Measurements from ENCODE around the gene TSPAN5. TPM values are rescaled to one million over a fixed set of nuclear protein-coding genes. Genes with fewer than 3 reads are reported as not detected.
A peak's percentile ranks its signal among the peaks of the same experiment; 100 is the strongest.
"Not testable (repeated sequence)": the region's sequence is repeated elsewhere in the genome, so short reads cannot be mapped to it uniquely, and the experiment has no call there.

The TSPAN5 gene
- total RNA-seq, 2 donors from 2014 or later, result 1.3 to 2.0 TPM

GRCh38 chr4:98485816-98486345 is 172.5 kb downstream of the TSPAN5 start:
- intact Hi-C loops (cut with DNase I), result no loop called here
- DNase-seq (no peak), ATAC-seq (no peak)

GRCh38 chr4:98484031-98484430 is 174.4 kb downstream of the TSPAN5 start:
- no peak for DNase-seq
- ATAC-seq, result no peak
- intact Hi-C loops (cut with DNase I), result no loop called here

- intact Hi-C loops (cut with DNase I), result no loop called here
- ATAC-seq, result no peak
These were observed 175.3 kb downstream of the TSPAN5 start for GRCh38 chr4:98482847-98483806.

GRCh38 chr4:98482503-98482846 is 175.9 kb downstream of the TSPAN5 start:
- intact Hi-C loops (cut with DNase I), result no loop called here
- DNase-seq (no peak), ATAC-seq (no peak)

More at GRCh38 chr4:98482847-98483806, 175.3 kb downstream of the TSPAN5 start:
- DNase-seq, result no peak

- intact Hi-C loops (cut with DNase I), result no loop called here
- ATAC-seq (peak; percentile 55 to 58), DNase-seq (no peak)
These were observed 177.2 kb downstream of the TSPAN5 start for GRCh38 chr4:98481167-98481566.

- intact Hi-C loops (cut with DNase I), result no loop called here
- DNase-seq (no peak), ATAC-seq (no peak)
These were observed 177.9 kb downstream of the TSPAN5 start for GRCh38 chr4:98480535-98480934.

- not testable (repeated sequence) for ATAC-seq, DNase-seq
- intact Hi-C loops (cut with DNase I), result loop anchor here in 1 of 2 donors (10.0 kb wide), 1 partner anchor 185 kb away; no protein-coding TSS in a partner anchor
These were observed 178.8 kb downstream of the TSPAN5 start for GRCh38 chr4:98479590-98479989.

- ATAC-seq (no peak), DNase-seq (no peak)
- intact Hi-C loops (cut with DNase I), result loop anchor here in 1 of 2 donors (10.0 kb wide), 1 partner anchor 188 kb away; no protein-coding TSS in a partner anchor
These were observed 181.5 kb downstream of the TSPAN5 start for GRCh38 chr4:98476891-98477290.

GRCh38 chr4:98474408-98474844 is 184.0 kb downstream of the TSPAN5 start:
- intact Hi-C loops (cut with DNase I), result loop anchor here in 1 of 2 donors (10.0 kb wide), 1 partner anchor 190 kb away; no protein-coding TSS in a partner anchor
- no peak for ATAC-seq
- no peak for DNase-seq

- DNase-seq (no peak), ATAC-seq (no peak)
- intact Hi-C loops (cut with DNase I), result loop anchor here in 1 of 2 donors (10.0 kb wide), 1 partner anchor 192 kb away; no protein-coding TSS in a partner anchor
These were observed 185.4 kb downstream of the TSPAN5 start for GRCh38 chr4:98473046-98473445.

GRCh38 chr4:98470831-98471230 is 187.6 kb downstream of the TSPAN5 start:
- intact Hi-C loops (cut with DNase I), result loop anchor here in 1 of 2 donors (10.0 kb wide), 1 partner anchor 194 kb away; no protein-coding TSS in a partner anchor
- DNase-seq (no peak), ATAC-seq (no peak)

GRCh38 chr4:98470366-98470765 is 188.0 kb downstream of the TSPAN5 start:
- ATAC-seq (no peak), DNase-seq (no peak)
- intact Hi-C loops (cut with DNase I), result loop anchor here in 1 of 2 donors (10.0 kb wide), 1 partner anchor 194 kb away; no protein-coding TSS in a partner anchor

- intact Hi-C loops (cut with DNase I), result loop anchor here in 1 of 2 donors (10.0 kb wide), 3 partner anchors 195 to 585 kb away; no protein-coding TSS in a partner anchor
- ATAC-seq (no peak), DNase-seq (no peak)
These were observed 188.6 kb downstream of the TSPAN5 start for GRCh38 chr4:98469771-98470170.

- intact Hi-C loops (cut with DNase I), result loop anchor here in 1 of 2 donors (10.0 kb wide), 2 partner anchors 376 to 586 kb away; no protein-coding TSS in a partner anchor
- DNase-seq (peak; percentile 53), ATAC-seq (peak in 1 of 2 donors; percentile 50)
These were observed 189.7 kb downstream of the TSPAN5 start for GRCh38 chr4:98468709-98469108.

GRCh38 chr4:98467627-98468072 is 190.8 kb downstream of the TSPAN5 start:
- ATAC-seq, result peak; percentile 90 to 95
- DNase-seq, result peak; percentile 73
- intact Hi-C loops (cut with DNase I), result loop anchor here in 1 of 2 donors (10.0 kb wide), 2 partner anchors 377 to 587 kb away; no protein-coding TSS in a partner anchor

- ATAC-seq, result no peak
- no peak for DNase-seq
- intact Hi-C loops (cut with DNase I), result loop anchor here in 1 of 2 donors (10.0 kb wide), 2 partner anchors 378 to 588 kb away; no protein-coding TSS in a partner anchor
These were observed 191.4 kb downstream of the TSPAN5 start for GRCh38 chr4:98466868-98467599.

- DNase-seq, result no peak
- no peak for ATAC-seq
- intact Hi-C loops (cut with DNase I), result loop anchor here in 1 of 2 donors (10.0 kb wide), 2 partner anchors 382 to 592 kb away; no protein-coding TSS in a partner anchor
These were observed 195.9 kb downstream of the TSPAN5 start for GRCh38 chr4:98462487-98462886.

GRCh38 chr4:98461121-98461865 is 197.1 kb downstream of the TSPAN5 start:
- ATAC-seq, DNase-seq: not testable (repeated sequence)
- intact Hi-C loops (cut with DNase I), result loop anchor here in 1 of 2 donors (10.0 kb wide), 2 partner anchors 384 to 594 kb away; no protein-coding TSS in a partner anchor

All from left cardiac atrium (tissue), 4 donors.